ENCODE data around the gene FLII. TPM values are rescaled to one million over a fixed set of nuclear protein-coding genes. Genes with fewer than 3 reads are reported as not detected.

FLII gene
- total and polyA plus RNA-seq, 2 donors (not counting 3 experiments of a cell fraction or from before 2014, with no cell fraction given): 397 to 582 TPM

- Histone ChIP-seq H3K9ac (replicated peaks; ENCODE audit: extremely low read depth, insufficient read depth, low read length) (no peak overlapping the region), H3K36me3 (ENCODE audit: control insufficient read depth in 2 of 2, extremely low read depth in 1 of 2, insufficient read depth in 2 of 2, low read length in 2 of 2) (peaks cover 3 to 18% of the 10 kb centered on the region in 2 experiments), H2AFZ (ENCODE audit: low read depth, low read length) (no peak overlapping the region), H4K20me1 (replicated peaks; ENCODE audit: control insufficient read depth, extremely low read depth, insufficient read depth, low read length) (no peaks in the 10 kb centered on the region), H3K27ac (ENCODE audit: insufficient read depth, low read depth, low read length) (no peak overlapping the region), H3K79me2 (ENCODE audit: control insufficient read depth, insufficient read depth, low read length) (peaks cover 45% of the 10 kb centered on the region), H3K27me3 (ENCODE audit: control insufficient read depth in 2 of 2, insufficient read depth in 2 of 2, low read length in 2 of 2) (no peaks in the 10 kb centered on the region), H3K9me3 (replicated peaks; ENCODE audit: control insufficient read depth, insufficient read depth, low read length) (no peaks in the 10 kb centered on the region), H3K4me1 (ENCODE audit: control insufficient read depth, extremely low read depth, insufficient read depth, low read length) (peaks cover 11% of the 10 kb centered on the region), H3K4me3 (replicated peaks in 1 of 3; ENCODE audit: insufficient read depth in 1 of 3, low read depth in 1 of 3, low read length in 3 of 3) (no peak overlapping the region), H3K4me2 (ENCODE audit: insufficient read depth, low read length) (no peak overlapping the region), H3K9me1 (replicated peaks; ENCODE audit: control insufficient read depth, extremely low read depth, insufficient read depth, low read length) (no peaks in the 10 kb centered on the region)
- ChIA-PET CTCF (no interaction called here), POLR2A (no interaction called here)
- DNase-seq (ENCODE audit: low read depth, low spot score): no peak
- intact Hi-C loops (cut with micrococcal nuclease): no loop called here
- dilution Hi-C loops (cut with MboI; ENCODE audit: extremely low pct_ligation_motif_present, low sequenced_read_pairs): no loop called here
- no peak for FAIRE-seq
- TF ChIP-seq GATA2 (IDR thresholded peaks at IDR 0.05; ENCODE audit: insufficient read depth, insufficient read length, low read depth, low read length): no peak
- TF ChIP-seq POLR2AphosphoS5 (IDR thresholded peaks at IDR 0.05; ENCODE audit: insufficient read depth, low read depth, low read length): no peak
- no peak for TF ChIP-seq JUN (IDR thresholded peaks at IDR 0.05; ENCODE audit: borderline replicate concordance, insufficient read depth, insufficient read length, low read depth)
- no peak for TF ChIP-seq MYC (IDR thresholded peaks at IDR 0.05; ENCODE audit: low read depth, low read length)
- TF ChIP-seq CTCF (IDR thresholded peaks at IDR 0.05; ENCODE audit: extremely low read depth in 1 of 2, insufficient read depth in 1 of 2, low read depth in 1 of 2, low read length in 2 of 2): no peak
- TF ChIP-seq EZH2 (IDR thresholded peaks at IDR 0.05; ENCODE audit: borderline replicate concordance, low read depth, low read length, severe bottlenecking): no peak
- no peak for TF ChIP-seq MAX (IDR thresholded peaks at IDR 0.05; ENCODE audit: insufficient read depth, insufficient read length)
- no peak for TF ChIP-seq POLR2A (IDR thresholded peaks at IDR 0.05; ENCODE audit: low read depth, low read length)
- no peak for TF ChIP-seq FOS (IDR thresholded peaks at IDR 0.05; ENCODE audit: borderline replicate concordance, insufficient read depth, low read length)
- no TSS peak for BruUV-seq (replicated peaks)
Measured at GRCh38 chr17:18229771-18230170, 28.8 kb downstream of the FLII start.

All from endothelial cell of umbilical vein (primary cell).